Left hindlimb (tissue), 1 donor: ENCODE results near the gene MAN1A2.
A peak's percentile ranks its signal among the peaks of the same experiment; 100 is the strongest.

Experiments
- DNase-seq: peaks from one replicate; pipeline ENCODE4 v3.0.0-alpha.2; 2018

The MAN1A2 gene

DNA sequence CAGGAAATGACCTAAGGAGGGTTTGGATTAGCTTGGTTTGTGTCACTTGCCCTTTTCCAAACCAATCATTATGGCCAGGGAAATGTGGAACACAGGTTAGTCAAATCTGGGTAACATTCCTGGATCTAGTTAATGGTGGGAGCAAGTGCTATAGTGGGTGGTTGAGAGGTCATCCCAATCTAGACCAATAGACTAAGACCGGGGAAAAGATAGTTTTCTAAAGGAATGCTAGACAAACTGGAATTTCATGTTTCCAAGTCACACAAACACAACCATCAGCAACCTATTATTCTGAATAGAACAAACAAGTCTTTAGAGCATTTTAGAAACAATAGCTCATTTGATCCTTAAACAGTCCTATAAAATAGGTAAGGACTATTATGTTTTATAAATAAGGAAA is 4.3 kb upstream of the MAN1A2 start:
- no peak for DNase-seq

- DNase-seq, result no peak
Observed at GRCh38 chr1:117363571-117364048, 3.6 kb upstream of the MAN1A2 start.

GRCh38 chr1:117364240-117364639 is 3.0 kb upstream of the MAN1A2 start:
- DNase-seq, result no peak

- DNase-seq, result no peak
Observed at GRCh38 chr1:117365350-117366176, 1.7 kb upstream of the MAN1A2 start.

- DNase-seq, result peak; percentile 90
Observed at GRCh38 chr1:117366177-117367045, 838 bp upstream of the MAN1A2 start.

DNA sequence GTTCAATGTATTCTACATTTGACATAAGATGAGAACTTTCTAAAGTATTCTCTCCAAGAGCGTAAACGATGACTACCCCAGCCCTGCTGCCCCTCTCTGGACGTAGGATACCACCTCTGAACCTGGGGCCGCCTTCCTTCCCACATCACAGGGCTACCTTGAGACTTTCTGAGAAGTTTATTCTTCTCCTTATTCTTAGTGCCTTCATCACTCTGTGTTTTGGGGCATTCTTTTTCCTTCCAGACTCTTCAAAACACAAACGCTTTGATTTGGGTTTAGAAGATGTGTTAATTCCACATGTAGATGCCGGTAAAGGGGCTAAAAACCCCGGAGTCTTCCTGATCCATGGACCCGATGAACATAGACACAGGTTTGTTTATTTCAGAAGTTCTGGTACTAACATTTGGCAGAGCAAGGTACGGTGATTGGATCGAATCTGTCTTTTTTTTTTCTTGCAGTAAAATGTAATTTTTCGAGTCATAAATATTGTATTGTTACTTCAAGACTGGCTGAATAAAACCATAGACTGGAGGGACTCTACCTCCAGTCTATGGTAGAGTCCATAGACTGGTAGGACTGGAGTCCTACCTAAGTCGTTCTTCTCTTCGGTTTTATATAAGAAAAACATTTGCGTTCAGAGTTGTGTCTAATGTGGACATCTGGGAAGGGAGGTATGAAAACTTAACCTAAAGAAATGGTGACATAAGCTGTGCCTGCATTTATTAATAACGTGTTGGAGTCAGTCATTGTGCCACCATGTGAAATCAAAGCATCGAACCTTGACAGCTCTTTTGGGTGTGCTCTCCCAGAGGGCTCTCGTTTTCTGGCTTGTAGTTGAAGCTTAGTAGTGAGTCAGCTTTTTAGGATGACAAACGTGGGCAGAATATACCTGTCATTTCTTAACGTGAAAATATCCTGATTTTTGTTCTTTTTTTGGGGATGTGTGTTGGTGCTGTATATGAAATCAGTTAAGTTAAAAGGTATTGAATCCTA is 1.2 kb downstream of the MAN1A2 start:
- no peak for DNase-seq

GRCh38 chr1:117370071-117370470 is 2.8 kb downstream of the MAN1A2 start:
- no peak for DNase-seq

- no peak for DNase-seq
Observed at GRCh38 chr1:117370509-117370908, 3.3 kb downstream of the MAN1A2 start.

- no peak for DNase-seq
Observed at GRCh38 chr1:117371441-117372151, 4.3 kb downstream of the MAN1A2 start.

GRCh38 chr1:117372863-117373412 is 5.7 kb downstream of the MAN1A2 start:
- no peak for DNase-seq

DNA sequence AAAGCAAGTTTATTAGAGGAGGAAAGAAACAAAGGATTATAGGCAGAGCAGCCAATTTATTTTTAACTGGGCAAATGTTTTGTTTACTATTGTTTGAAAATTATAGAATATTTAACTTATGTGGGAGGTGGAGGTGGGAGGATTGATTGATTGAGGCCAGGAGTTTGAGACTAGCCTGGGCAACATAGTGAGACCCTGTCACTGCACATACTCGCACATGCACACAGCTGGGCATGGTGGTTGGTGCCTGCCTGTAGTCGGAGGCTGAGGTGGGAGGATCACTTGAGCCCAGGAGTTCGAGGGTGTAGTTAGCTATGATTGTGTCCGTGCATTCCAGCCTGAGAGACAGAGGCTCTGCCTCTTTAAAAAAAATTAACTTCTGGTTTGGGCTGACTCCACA is 6.7 kb downstream of the MAN1A2 start:
- DNase-seq, result no peak

GRCh38 chr1:117375327-117375726 is 8.1 kb downstream of the MAN1A2 start:
- DNase-seq, result no peak

- no peak for DNase-seq
Observed at GRCh38 chr1:117387060-117387633, 19.9 kb downstream of the MAN1A2 start.

- no peak for DNase-seq
Observed at GRCh38 chr1:117388328-117388727, 21.1 kb downstream of the MAN1A2 start.

DNA sequence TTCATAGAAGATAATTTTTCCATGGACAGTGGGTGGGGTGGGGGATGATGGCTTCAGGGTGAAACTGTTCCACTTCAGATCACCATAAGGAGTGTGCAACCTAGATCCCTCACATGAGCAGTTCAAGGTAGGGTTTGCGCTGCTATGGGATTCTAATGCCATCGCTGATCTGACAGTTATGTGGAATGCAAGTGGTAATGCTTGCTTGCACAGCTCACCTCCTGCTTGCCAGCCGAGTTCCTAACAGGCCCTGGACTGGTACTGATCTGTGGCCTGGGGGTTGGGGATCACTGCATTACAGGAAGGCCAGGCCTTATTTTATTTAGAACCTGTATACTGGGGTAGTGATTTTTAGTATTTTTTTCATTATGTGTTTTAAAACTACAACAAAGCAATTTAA is 22.0 kb downstream of the MAN1A2 start:
- no peak for DNase-seq

GRCh38 chr1:117389779-117390178 is 22.5 kb downstream of the MAN1A2 start:
- no peak for DNase-seq

- DNase-seq, result no peak
Observed at GRCh38 chr1:117392771-117393170, 25.5 kb downstream of the MAN1A2 start.

DNA sequence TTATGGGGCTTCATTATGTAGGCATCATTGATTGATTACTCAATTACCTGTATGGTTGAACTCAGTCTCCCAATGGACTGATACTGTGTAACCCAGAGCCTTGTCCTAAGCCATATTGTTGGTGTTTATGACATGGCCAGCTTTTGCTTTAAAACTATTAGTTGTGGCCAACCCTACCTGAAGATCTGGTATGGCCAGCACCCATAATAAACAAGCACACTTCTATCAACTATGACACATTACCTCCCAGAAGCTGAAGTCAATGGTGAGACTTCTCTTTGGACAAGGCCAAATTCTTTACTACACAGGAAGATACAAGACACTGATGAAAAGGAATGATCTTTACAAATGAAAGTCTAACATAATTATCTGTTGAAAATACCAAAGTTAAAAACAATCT is 28.8 kb downstream of the MAN1A2 start:
- DNase-seq, result no peak

DNA sequence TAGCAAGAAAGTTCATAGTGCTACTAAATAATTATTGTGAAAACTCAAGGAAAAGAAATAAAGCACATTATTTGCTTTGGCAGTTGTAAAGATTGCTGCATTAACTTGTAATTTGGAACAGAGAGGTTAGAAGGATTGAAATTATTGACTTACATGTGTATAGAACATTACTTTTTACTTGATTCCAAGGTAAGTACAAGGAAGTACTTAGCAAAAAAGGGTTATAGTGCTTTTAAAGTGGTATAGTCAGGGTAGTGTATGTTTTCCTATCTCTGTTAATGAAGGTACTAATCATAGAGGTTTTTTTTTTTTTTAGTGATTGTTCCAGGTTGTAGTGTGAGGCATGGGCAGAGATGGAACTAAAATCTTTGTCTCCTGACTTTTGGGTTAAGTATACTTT is 29.4 kb downstream of the MAN1A2 start:
- DNase-seq, result no peak

- no peak for DNase-seq
Observed at GRCh38 chr1:117398957-117399356, 31.7 kb downstream of the MAN1A2 start.

DNA sequence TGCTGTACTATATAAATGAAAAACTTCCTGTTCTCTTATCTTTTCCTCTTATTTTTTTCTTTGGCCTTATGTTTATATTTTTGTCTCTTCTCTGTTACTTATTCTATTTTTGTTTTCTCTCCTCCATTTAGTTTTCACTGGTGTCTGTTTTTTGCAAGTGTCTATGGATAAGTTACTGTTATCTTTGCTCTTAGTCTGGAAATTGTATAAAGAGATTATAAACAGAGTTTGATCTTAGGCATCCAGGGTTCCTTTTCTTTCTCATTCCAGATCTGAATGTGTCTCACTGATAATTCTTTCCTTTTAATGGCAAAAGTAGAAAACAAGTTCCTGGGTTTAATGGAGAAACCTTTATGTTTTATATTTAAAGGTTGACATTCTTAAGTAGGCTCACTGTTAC is 34.5 kb downstream of the MAN1A2 start:
- no peak for DNase-seq
